WTC11 (cell line): Measurements from ENCODE around the gene NRAP. TPM values are rescaled to one million over a fixed set of nuclear protein-coding genes. Genes with fewer than 3 reads are reported as not detected.

Experiments used
- ATAC-seq: fragments of 200-7000 bp; cut with Tn5 transposase; 2 replicates; pipeline ENCODE4 v1.10.0; 2021; ENCODE audit warnings: mild to moderate bottlenecking, moderate library complexity
- CTCF ChIA-PET: fragments of 300-600 bp; sonication (Branson Sonifier 250); formaldehyde crosslinking; loops from one replicate; lab custom pipeline; 2021; ENCODE audit warnings: antibody characterized with exemption; lab: Charles Lee
- POLR2A ChIA-PET: fragments of 350-600 bp; sonication (Branson Sonifier 250); formaldehyde crosslinking; loops from one replicate; lab custom pipeline; 2021; ENCODE audit warnings: antibody characterized with exemption; lab: Charles Lee
- DNase-seq: peaks from one replicate; pipeline ENCODE4 v3.0.0; 2021; ENCODE audit warnings: low spot score
- H3K27ac Mint-ChIP-seq: 2 replicates; pipeline ENCODE4 v1.8.0; 2021; ENCODE audit warnings: mixed read lengths
- H3K27me3 Mint-ChIP-seq: 2 replicates; pipeline ENCODE4 v1.8.0; 2021; ENCODE audit warnings: low read depth, mild to moderate bottlenecking, moderate library complexity, mixed read lengths
- H3K36me3 Mint-ChIP-seq: 2 replicates; pipeline ENCODE4 v1.8.0; 2021; ENCODE audit warnings: mixed read lengths
- H3K4me1 Mint-ChIP-seq: 2 replicates; pipeline ENCODE4 v1.8.0; 2022; ENCODE audit warnings: mixed read lengths
- H3K4me3 Mint-ChIP-seq: 2 replicates; pipeline ENCODE4 v1.8.0; 2021; ENCODE audit warnings: mild to moderate bottlenecking, moderate library complexity, mixed read lengths
- H3K9me3 Mint-ChIP-seq: 2 replicates; pipeline ENCODE4 v1.8.0; 2021; ENCODE audit warnings: mixed read lengths
- ATF6 ChIP-seq: sonication (generic); formaldehyde crosslinking; IDR thresholded peaks from 2 replicates; pipeline ENCODE4 v1.8.1; 2023; ENCODE audit warnings: mild to moderate bottlenecking, missing genetic modification reagents
- CBFB ChIP-seq: sonication (generic); formaldehyde crosslinking; IDR thresholded peaks from 2 replicates; pipeline ENCODE4 v1.8.1; 2022; ENCODE audit warnings: mild to moderate bottlenecking, low read depth, missing genetic modification reagents
- E2F4 ChIP-seq: sonication (generic); formaldehyde crosslinking; IDR thresholded peaks from 2 replicates; pipeline ENCODE4 v1.8.1; 2022; ENCODE audit warnings: low read depth, mild to moderate bottlenecking, moderate library complexity, missing genetic modification reagents, borderline replicate concordance
- GABPB1 ChIP-seq: sonication (generic); formaldehyde crosslinking; IDR thresholded peaks from 2 replicates; pipeline ENCODE4 v1.8.1; 2023; ENCODE audit warnings: mild to moderate bottlenecking, missing genetic modification reagents
- JAZF1 ChIP-seq: fragments of 250-450 bp; sonication (Bioruptor Pico); IDR thresholded peaks from 2 replicates; pipeline ENCODE4 v1.9.0; 2021; ENCODE audit warnings: moderate library complexity, mild to moderate bottlenecking, inconsistent platforms
- KAT7 ChIP-seq: sonication (generic); formaldehyde crosslinking; IDR thresholded peaks from 2 replicates; pipeline ENCODE4 v1.8.1; 2023; ENCODE audit warnings: missing genetic modification reagents, mild to moderate bottlenecking, borderline replicate concordance
- MAX ChIP-seq: sonication (generic); formaldehyde crosslinking; IDR thresholded peaks from 2 replicates; pipeline ENCODE4 v1.8.0; 2022; ENCODE audit warnings: mild to moderate bottlenecking, missing genetic modification reagents
- RORB ChIP-seq: fragments of 250-450 bp; sonication (Bioruptor Pico); IDR thresholded peaks from 2 replicates; pipeline ENCODE4 v1.9.0; 2021; ENCODE audit warnings: mild to moderate bottlenecking
- SP1 ChIP-seq: sonication (generic); formaldehyde crosslinking; conservative IDR thresholded peaks from 2 replicates; pipeline ENCODE4 v1.8.1; 2022; ENCODE audit warnings: missing genetic modification reagents
- ZNF423 ChIP-seq: fragments of 250-450 bp; sonication (Bioruptor Pico); IDR thresholded peaks from 2 replicates; pipeline ENCODE4 v2.1.2; 2022; ENCODE audit warnings: mild to moderate bottlenecking, moderate library complexity
- total RNA-seq: library from RNA; stranded (reverse); gene quantifications from 3 replicates; pipeline ENCODE4 v1.2.3, GENCODE V29; 2021
- TF ChIP-seq, protein P1 (sequence below): sonication (generic); formaldehyde crosslinking; IDR thresholded peaks from 2 replicates; pipeline ENCODE4 v1.8.0; 2023; ENCODE audit warnings: mild to moderate bottlenecking, missing genetic modification reagents

The NRAP gene
- total RNA-seq, 1 experiment from 2014 or later = not detected

GRCh38 chr10:113613977-113614690 is 49.7 kb downstream of the NRAP start (continued):
- TF ChIP-seq MAX (CRISPR knock-in tag) (peak; percentile 53; the same call in 1 of the 2 replicates), SP1 (CRISPR knock-in tag) (no peak)

DNA sequence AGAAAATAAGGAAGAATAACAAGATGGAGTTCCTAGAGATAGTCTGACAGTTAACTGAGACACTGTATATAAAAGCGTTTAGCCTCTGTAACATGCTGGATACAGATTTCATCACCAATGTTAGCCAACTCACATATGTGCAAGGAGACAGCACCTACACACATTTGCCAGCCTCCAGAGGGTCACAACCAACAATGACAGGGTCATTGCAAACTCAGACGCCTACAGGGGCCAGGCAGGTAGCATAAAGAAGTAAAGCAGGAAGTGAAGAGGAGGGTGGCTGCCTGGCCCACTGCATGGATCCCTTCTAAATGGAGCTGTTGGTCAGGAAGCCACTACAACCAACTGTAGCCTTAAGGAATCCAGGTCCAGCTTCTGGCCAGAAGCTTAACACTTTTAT is 50.4 kb downstream of the NRAP start:
- Mint-ChIP-seq H3K27ac (no peak overlapping the region), H3K27me3 (peaks cover 38% of the 10 kb centered on the region), H3K4me3 (no peak overlapping the region), H3K9me3 (no peaks in the 10 kb centered on the region), H3K4me1 (peaks cover 68% of the 10 kb centered on the region), H3K36me3 (no peaks in the 10 kb centered on the region)
- DNase-seq (no peak), ATAC-seq (no peak)
- ChIA-PET POLR2A (no interaction called here), CTCF (interaction anchor here (1.5 kb wide), 1 partner anchor 50 kb away, joined by 3 read pairs; no protein-coding TSS in a partner anchor)
- TF ChIP-seq, protein P1, sequence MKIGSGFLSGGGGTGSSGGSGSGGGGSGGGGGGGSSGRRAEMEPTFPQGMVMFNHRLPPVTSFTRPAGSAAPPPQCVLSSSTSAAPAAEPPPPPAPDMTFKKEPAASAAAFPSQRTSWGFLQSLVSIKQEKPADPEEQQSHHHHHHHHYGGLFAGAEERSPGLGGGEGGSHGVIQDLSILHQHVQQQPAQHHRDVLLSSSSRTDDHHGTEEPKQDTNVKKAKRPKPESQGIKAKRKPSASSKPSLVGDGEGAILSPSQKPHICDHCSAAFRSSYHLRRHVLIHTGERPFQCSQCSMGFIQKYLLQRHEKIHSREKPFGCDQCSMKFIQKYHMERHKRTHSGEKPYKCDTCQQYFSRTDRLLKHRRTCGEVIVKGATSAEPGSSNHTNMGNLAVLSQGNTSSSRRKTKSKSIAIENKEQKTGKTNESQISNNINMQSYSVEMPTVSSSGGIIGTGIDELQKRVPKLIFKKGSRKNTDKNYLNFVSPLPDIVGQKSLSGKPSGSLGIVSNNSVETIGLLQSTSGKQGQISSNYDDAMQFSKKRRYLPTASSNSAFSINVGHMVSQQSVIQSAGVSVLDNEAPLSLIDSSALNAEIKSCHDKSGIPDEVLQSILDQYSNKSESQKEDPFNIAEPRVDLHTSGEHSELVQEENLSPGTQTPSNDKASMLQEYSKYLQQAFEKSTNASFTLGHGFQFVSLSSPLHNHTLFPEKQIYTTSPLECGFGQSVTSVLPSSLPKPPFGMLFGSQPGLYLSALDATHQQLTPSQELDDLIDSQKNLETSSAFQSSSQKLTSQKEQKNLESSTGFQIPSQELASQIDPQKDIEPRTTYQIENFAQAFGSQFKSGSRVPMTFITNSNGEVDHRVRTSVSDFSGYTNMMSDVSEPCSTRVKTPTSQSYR = no peak
- no peak for TF ChIP-seq JAZF1 (CRISPR knock-in tag)
- no peak for TF ChIP-seq KAT7 (CRISPR knock-in tag)
- no peak for TF ChIP-seq ZNF423

GRCh38 chr10:113612154-113612553 is 51.7 kb downstream of the NRAP start:
- H3K27me3 Mint-ChIP-seq = peaks cover 38% of the 10 kb centered on the region
- POLR2A ChIA-PET = no interaction called here

DNA sequence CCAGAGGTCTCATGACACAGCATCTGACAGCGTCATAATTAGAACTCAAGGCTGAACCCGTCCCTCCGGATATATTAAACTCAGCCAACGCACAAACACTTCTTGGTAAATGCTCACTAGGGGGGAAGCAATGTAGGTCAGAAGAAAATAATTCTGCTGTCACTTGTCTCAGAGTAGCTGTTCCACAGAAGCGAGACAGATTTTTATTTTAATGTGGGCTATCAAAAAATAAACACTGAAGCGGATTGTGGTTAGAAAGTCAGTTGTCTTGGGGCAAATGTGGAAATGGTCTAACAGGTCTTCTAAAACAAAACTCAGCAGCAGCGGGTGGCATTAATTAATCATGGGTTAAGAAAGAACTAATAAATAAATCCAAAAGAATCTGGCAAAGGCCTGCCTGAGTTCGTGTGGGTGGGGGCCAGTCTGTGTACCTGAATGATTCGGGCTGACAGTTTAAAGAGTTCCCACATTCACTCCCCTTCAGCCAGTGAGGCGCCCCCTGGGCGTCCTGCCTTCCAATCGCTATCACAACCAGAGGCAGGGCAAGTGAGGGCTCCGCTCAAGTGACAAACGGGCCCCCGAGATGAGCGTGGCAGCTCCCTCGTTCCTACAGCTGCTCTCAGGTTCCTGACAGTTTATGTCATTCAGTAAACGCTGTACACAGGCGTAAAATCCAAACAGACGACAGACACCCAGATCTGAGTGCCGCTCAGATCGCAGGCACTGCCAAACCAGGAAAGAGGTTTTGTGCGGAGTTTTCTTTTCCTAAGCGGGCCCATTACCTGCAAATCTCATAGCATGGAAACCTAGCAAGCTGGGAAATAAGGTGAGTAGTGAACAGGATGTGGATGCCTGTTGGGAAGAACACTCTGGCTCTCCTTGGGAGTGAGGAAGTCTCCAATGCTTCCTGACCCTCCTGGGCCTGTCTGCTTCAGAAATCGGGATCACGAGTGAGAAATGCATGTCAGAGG is 52.9 kb downstream of the NRAP start:
- H3K27ac Mint-ChIP-seq = no peak overlapping the region
- peaks cover 38% of the 10 kb centered on the region for H3K27me3 Mint-ChIP-seq
- ChIA-PET POLR2A (no interaction called here), CTCF (interaction anchor here (1.8 kb wide), 1 partner anchor 48 kb away, joined by 5 read pairs; no protein-coding TSS in a partner anchor)
- peaks cover 53% of the 10 kb centered on the region for H3K4me1 Mint-ChIP-seq
- TF ChIP-seq E2F4 (CRISPR knock-in tag) = no peak
- TF ChIP-seq JAZF1 (CRISPR knock-in tag) = no peak
- no peak for TF ChIP-seq CBFB
- no peak for TF ChIP-seq RORB (CRISPR knock-in tag)
- no peak for TF ChIP-seq GABPB1 (CRISPR knock-in tag)
- no peaks in the 10 kb centered on the region for H3K9me3 Mint-ChIP-seq
- peak; percentile 48 for DNase-seq
- peak; percentile 91 for ATAC-seq
- no peak overlapping the region for H3K4me3 Mint-ChIP-seq
- H3K36me3 Mint-ChIP-seq = no peaks in the 10 kb centered on the region

More at GRCh38 chr10:113612154-113612553, 51.7 kb downstream of the NRAP start:
- H3K36me3 Mint-ChIP-seq = no peaks in the 10 kb centered on the region
- TF ChIP-seq ATF6 = no peak
- peaks cover 66% of the 10 kb centered on the region for H3K4me1 Mint-ChIP-seq
- no peak overlapping the region for H3K27ac Mint-ChIP-seq
- CTCF ChIA-PET = interaction anchor here (1.8 kb wide), 1 partner anchor 49 kb away, joined by 5 read pairs; no protein-coding TSS in a partner anchor
- H3K4me3 Mint-ChIP-seq = no peak overlapping the region
- H3K9me3 Mint-ChIP-seq = no peaks in the 10 kb centered on the region
- no peak for ATAC-seq
- DNase-seq = no peak
